Upper lobe of left lung (tissue), 6 donors: ENCODE results near the gene TMEM95. TPM values are rescaled to one million over a fixed set of nuclear protein-coding genes. Genes with fewer than 3 reads are reported as not detected.
A peak's percentile ranks its signal among the peaks of the same experiment; 100 is the strongest.

ENCODE experiments used
- ATAC-seq, 2 donors: fragments of 200-7000 bp; cut with Tn5 transposase; one replicate each; pipeline ENCODE4 v1.9.1; 2022; ENCODE audit warnings: mild to moderate bottlenecking in 2 of 2, moderate library complexity in 2 of 2; ENCODE audit not compliant: low FRiP score in 2 of 2
- DNase-seq, 2 donors: peaks; one replicate each; pipeline ENCODE4 v3.0.0-alpha.2; 2019 to 2020
- H3K27ac ChIP-seq, 4 donors: fragments of 200-600 bp; sonication (generic); one replicate each; pipeline ENCODE4 v1.5.1; 2016 to 2019
- H3K27me3 ChIP-seq, 4 donors: fragments of 200-600 bp; sonication (generic); one replicate each; pipeline ENCODE4 v1.5.1; 2017 to 2019
- H3K36me3 ChIP-seq, 4 donors: fragments of 200-600 bp; sonication (generic); one replicate each; pipeline ENCODE4 v1.5.1; 2016 to 2019
- H3K4me1 ChIP-seq, 4 donors: fragments of 200-600 bp; sonication (generic); one replicate each; pipeline ENCODE4 v1.5.1; 2018 to 2019
- H3K4me3 ChIP-seq, 4 donors: fragments of 200-600 bp; sonication (generic); one replicate each; pipeline ENCODE4 v1.5.1; 2017 to 2019; ENCODE audit warnings: mild to moderate bottlenecking in 2 of 4, moderate library complexity in 1 of 4
- H3K9me3 ChIP-seq, 4 donors: fragments of 200-600 bp; sonication (generic); one replicate each; pipeline ENCODE4 v1.5.1; 2018 to 2019
- EP300 ChIP-seq, 4 donors: sonication (generic); formaldehyde crosslinking; IDR thresholded peaks; one replicate each; pipeline ENCODE4 v1.5.1; 2017; ENCODE audit warnings: antibody characterized with exemption in 4 of 4, control low read depth in 2 of 4
- POLR2A ChIP-seq, 4 donors: fragments of 450-650 bp; IDR thresholded peaks; one replicate each; pipeline ENCODE4 v1.5.1; 2016 to 2017; ENCODE audit warnings: antibody characterized with exemption in 4 of 4, mild to moderate bottlenecking in 2 of 4
- POLR2AphosphoS5 ChIP-seq, 2 donors: sonication (generic); formaldehyde crosslinking; IDR thresholded peaks; one replicate each; pipeline ENCODE4 v1.5.1; 2017; ENCODE audit warnings: antibody characterized with exemption in 2 of 2
- WGBS, 2 donors: methylation state at CpG; one replicate each; pipeline ENCODE4 v1.1.5; 2017 to 2018; 5-methylcytosine and 5-hydroxymethylcytosine counted together
- total RNA-seq, 6 donors: library from RNA; depleted of rRNA in 4 of 6; stranded (reverse); fragments of >200 nt in 4 of 6; gene quantifications; one replicate each; pipeline versions ENCODE4 v1.1.0 to v1.2.1, GENCODE V29; 2016 to 2021
- TF ChIP-seq, protein P1 (sequence below), 6 experiments: fragments of 450-650 bp in 4 of 6; fragments of 200-600 bp in 2 of 6; sonication (generic) in 2 of 6; IDR thresholded peaks; one replicate each; pipeline ENCODE4 v1.5.1; 2016 to 2019; ENCODE audit warnings: antibody characterized with exemption in 6 of 6
- donor health status: DM: no; HTN: no; CAD: no; lungs with moderate emphysema.
- donor health status: DM: no; HTN: yes; CAD: no; lungs with severe emphysema.

The TMEM95 gene, protein sequence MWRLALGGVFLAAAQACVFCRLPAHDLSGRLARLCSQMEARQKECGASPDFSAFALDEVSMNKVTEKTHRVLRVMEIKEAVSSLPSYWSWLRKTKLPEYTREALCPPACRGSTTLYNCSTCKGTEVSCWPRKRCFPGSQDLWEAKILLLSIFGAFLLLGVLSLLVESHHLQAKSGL
- 1 to 10 TPM in 1 of 6 donors, not detected in 5; 1.0 TPM for total RNA-seq

DNA sequence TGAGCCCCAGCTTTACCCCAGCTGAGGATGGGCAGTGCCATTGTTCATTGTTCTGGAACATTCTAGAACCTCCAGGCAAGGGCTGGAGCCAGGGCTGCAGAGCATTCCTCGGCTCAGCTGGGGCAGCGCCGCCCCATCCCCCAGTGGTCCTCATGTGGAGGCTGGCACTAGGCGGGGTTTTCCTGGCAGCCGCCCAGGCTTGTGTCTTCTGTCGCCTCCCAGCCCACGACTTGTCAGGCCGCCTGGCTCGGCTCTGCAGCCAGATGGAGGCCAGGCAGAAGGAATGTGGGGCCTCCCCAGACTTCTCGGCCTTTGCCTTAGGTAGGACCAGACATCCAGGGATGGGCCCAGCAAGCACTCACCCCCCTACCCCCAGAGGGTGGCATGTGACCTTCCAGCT lies at the start of gene TMEM95:
TSS of gene TMEM95 (plus strand) at position 104 of the 400 bp plus-strand sequence. CDS start at position 153, 49 bp downstream.
- 66% methylated on average over 10 of the region's 10 CpGs; no CpG with 5 or more reads in 1 of the 2 donors for WGBS, 2 donors
- no peak within 1 kb of the TSS for H3K4me3 ChIP-seq
- H3K9me3 ChIP-seq = no peaks in the 10 kb centered on the region

DNA sequence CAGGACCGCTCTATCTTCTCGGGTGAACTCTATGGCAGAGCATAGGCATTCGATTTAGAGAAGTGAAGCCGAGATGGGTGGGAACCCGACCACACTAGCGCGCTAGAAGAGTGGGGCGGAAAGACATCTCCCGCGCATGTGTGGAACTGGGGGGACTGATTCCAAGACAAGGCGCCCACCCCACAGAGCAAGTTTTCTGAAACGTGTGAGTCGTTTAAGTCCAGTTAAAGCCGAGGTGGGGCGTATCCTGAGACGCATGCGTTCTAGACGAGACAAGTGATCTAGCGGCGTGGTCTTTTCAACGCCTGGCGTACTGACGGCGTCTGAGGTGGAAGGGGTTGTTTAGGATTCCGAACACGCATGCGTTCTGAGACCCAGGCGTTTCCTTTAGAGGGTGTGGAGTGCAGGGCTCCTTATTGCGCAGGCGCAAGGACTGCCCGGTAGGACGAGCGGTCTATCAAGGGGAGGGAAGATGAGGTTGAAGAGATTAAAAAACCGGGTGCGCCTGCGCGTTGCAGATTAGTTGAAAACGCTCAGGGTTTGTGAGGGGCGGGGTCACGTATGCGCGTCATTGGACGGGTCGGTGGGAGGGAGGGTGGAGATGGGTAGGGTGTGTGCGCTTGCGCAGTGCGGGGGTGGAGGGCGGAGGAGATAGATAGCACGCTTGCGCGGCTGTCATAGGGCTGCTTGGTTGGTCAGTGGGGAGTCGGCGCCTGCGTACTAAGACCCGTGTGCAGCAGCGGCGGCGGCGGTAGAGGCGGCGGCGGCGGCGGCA lies 47.9 kb upstream of the TMEM95 start, which contains the start of gene EIF5A:
TSS of gene EIF5A (plus strand) at position 718 of the 775 bp plus-strand sequence. CDS start 2,008 bp downstream, outside the sequence.
- Histone ChIP-seq H3K36me3 (peaks cover 9 to 26% (median 22%) of the 10 kb centered on the region in 4 donors), H3K9me3 (no peaks in the 10 kb centered on the region), H3K4me3 (peak within 1 kb of the TSS; percentile 90 to 100 (median 99)), H3K4me1 (peaks cover 17 to 32% (median 20%) of the 10 kb centered on the region in 4 donors), H3K27ac (peak within 1 kb of the TSS; percentile 97 to 100 (median 98)), H3K27me3 (no peaks in the 10 kb centered on the region)
- 0% methylated on average over 63 to 64 of the region's 64 CpGs for WGBS, 2 donors
- ATAC-seq (peak; percentile 94 to 97), DNase-seq (peak; percentile 98)
- TF ChIP-seq EP300 (IDR thresholded peaks at IDR 0.05) (no peak), POLR2AphosphoS5 (IDR thresholded peaks at IDR 0.05) (peak; percentile 83 to 88), POLR2A (IDR thresholded peaks at IDR 0.05) (peak in 3 of 4 donors; percentile 57 to 92 (median 85))
- TF ChIP-seq, protein P1, sequence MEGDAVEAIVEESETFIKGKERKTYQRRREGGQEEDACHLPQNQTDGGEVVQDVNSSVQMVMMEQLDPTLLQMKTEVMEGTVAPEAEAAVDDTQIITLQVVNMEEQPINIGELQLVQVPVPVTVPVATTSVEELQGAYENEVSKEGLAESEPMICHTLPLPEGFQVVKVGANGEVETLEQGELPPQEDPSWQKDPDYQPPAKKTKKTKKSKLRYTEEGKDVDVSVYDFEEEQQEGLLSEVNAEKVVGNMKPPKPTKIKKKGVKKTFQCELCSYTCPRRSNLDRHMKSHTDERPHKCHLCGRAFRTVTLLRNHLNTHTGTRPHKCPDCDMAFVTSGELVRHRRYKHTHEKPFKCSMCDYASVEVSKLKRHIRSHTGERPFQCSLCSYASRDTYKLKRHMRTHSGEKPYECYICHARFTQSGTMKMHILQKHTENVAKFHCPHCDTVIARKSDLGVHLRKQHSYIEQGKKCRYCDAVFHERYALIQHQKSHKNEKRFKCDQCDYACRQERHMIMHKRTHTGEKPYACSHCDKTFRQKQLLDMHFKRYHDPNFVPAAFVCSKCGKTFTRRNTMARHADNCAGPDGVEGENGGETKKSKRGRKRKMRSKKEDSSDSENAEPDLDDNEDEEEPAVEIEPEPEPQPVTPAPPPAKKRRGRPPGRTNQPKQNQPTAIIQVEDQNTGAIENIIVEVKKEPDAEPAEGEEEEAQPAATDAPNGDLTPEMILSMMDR (IDR thresholded peaks at IDR 0.05) = peak in 1 of 6 experiments; percentile 8

More for the DNA sequence above, at the start of gene TMEM95:
- Histone ChIP-seq H3K27ac (peak within 1 kb of the TSS in 2 of 4 donors; percentile 44 to 95), H3K4me1 (peaks cover 29 to 50% (median 35%) of the 10 kb centered on the region in 4 donors), H3K27me3 (no peaks in the 10 kb centered on the region), H3K36me3 (no peaks in the 10 kb centered on the region)
- TF ChIP-seq, protein P1 (IDR thresholded peaks at IDR 0.05) = no peak
- TF ChIP-seq POLR2AphosphoS5 (IDR thresholded peaks at IDR 0.05) (no peak), EP300 (IDR thresholded peaks at IDR 0.05) (no peak), POLR2A (IDR thresholded peaks at IDR 0.05) (no peak)
- DNase-seq = peak in 1 of 2 donors; percentile 82
- ATAC-seq = no peak

DNA sequence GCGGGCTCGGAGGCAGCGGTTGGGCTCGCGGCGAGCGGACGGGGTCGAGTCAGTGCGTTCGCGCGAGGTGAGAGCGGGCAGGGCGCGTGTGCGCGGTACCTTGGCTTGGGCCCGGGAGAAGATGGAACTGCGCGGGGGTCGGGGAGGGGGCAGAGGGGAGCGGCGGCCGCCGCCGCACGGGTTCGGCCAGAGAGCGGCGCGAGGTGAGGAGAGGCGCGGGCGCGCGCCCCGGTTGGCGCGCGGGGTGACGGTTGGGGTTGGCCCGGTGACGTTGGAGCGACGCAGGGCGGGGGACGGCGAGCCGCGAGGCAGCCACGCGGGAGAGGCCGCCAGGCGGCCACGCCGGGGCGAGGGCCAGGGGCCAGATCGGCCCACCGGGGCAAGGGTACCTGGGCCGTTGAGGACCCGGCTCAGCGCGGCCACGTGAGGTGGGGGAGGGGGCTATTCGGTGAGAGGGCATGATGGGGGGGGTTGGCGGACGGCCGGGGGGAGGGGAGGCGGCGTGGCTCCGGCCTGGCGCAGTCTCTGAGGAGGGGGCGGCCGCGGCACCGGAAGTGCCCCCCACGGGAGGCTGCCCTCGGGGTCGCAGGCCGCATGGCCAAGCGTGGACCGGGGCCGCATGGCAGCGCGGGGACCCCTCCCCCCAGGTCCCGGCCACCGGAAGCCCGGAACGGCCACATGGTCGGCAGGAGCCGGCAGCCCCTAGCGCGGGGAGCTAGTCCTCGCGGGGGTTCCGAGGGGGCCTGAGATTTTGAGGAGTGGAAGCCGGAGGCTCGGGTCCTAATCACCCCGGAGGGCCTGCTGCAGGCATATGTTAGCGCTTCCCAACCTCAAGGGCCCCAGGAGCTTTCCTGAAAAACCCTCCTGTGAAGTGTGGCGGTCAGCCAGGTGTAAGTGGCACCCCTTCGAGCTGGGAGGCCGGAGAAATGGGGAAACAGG lies 47.0 kb upstream of the TMEM95 start:
- Histone ChIP-seq H3K4me3 (peak overlapping the region; percentile 90 to 100 (median 99)), H3K27me3 (no peaks in the 10 kb centered on the region), H3K9me3 (no peaks in the 10 kb centered on the region), H3K4me1 (peaks cover 19 to 38% (median 20%) of the 10 kb centered on the region in 4 donors), H3K27ac (peak overlapping the region; percentile 97 to 100 (median 98)), H3K36me3 (peaks cover 17 to 35% (median 30%) of the 10 kb centered on the region in 4 donors)
- TF ChIP-seq POLR2AphosphoS5 (IDR thresholded peaks at IDR 0.05) (no peak), EP300 (IDR thresholded peaks at IDR 0.05) (no peak), POLR2A (IDR thresholded peaks at IDR 0.05) (peak in 2 of 4 donors; percentile 64 to 92)
- TF ChIP-seq, protein P1 (IDR thresholded peaks at IDR 0.05) = peak in 4 of 6 experiments; percentile 17 to 56 (median 36)
- peak in 1 of 2 donors; percentile 47 for ATAC-seq
- WGBS, 2 donors = 0% methylated on average over 14 to 63 of the region's 104 CpGs
- DNase-seq = peak; percentile 38 to 95
